Chondrocyte (in vitro differentiated cells): ENCODE data around the gene INTS1. TPM values are rescaled to one million over a fixed set of nuclear protein-coding genes. Genes with fewer than 3 reads are reported as not detected.

Experiments
- DNase-seq: peaks from one replicate; pipeline ENCODE4 v3.0.0; 2021; ENCODE audit warnings: mixed read lengths, low spot score
- H3K27ac Mint-ChIP-seq: one replicate; pipeline ENCODE4 v1.8.0; 2021; ENCODE audit warnings: mild to moderate bottlenecking, moderate library complexity, mixed read lengths; ENCODE audit not compliant: unreplicated experiment
- H3K27me3 Mint-ChIP-seq: 2 replicates; pipeline ENCODE4 v1.8.0; 2021; ENCODE audit warnings: low read depth, mixed read lengths
- H3K36me3 Mint-ChIP-seq: 2 replicates; pipeline ENCODE4 v1.8.0; 2021; ENCODE audit warnings: low read depth, mixed read lengths
- H3K4me1 Mint-ChIP-seq: 2 replicates; pipeline ENCODE4 v1.8.0; 2021; ENCODE audit warnings: low read depth, mild to moderate bottlenecking, mixed read lengths
- H3K4me3 Mint-ChIP-seq: one replicate; pipeline ENCODE4 v1.8.0; 2021; ENCODE audit warnings: mild to moderate bottlenecking, moderate library complexity, mixed read lengths; ENCODE audit not compliant: unreplicated experiment
- H3K9me3 Mint-ChIP-seq: 2 replicates; pipeline ENCODE4 v1.8.0; 2021; ENCODE audit warnings: low read depth, mixed read lengths
- CTCF ChIP-seq: fragments of 200-600 bp; sonication (generic); IDR thresholded peaks from 2 replicates; pipeline ENCODE4 v1.5.0; 2021; ENCODE audit warnings: antibody characterized with exemption, mild to moderate bottlenecking, moderate library complexity
- total RNA-seq: library from RNA; stranded (reverse); gene quantifications from 3 replicates; pipeline ENCODE4 v1.2.1, GENCODE V29; 2021

Gene INTS1
- total RNA-seq, 1 donor from 2014 or later = 80.4 TPM

GRCh38 chr7:1550005-1550845 is 46.0 kb upstream of the INTS1 start:
- Mint-ChIP-seq H3K4me1 (peaks cover 6% of the 10 kb centered on the region), H3K9me3 (no peaks in the 10 kb centered on the region), H3K27me3 (no peaks in the 10 kb centered on the region), H3K4me3 (no peak overlapping the region), H3K27ac (no peak overlapping the region), H3K36me3 (no peaks in the 10 kb centered on the region)
- DNase-seq = no peak
- TF ChIP-seq CTCF = no peak

GRCh38 chr7:1549357-1550004 is 45.3 kb upstream of the INTS1 start:
- Mint-ChIP-seq H3K9me3 (no peaks in the 10 kb centered on the region), H3K4me3 (no peak overlapping the region), H3K36me3 (no peaks in the 10 kb centered on the region), H3K4me1 (no peaks in the 10 kb centered on the region), H3K27ac (no peak overlapping the region), H3K27me3 (no peaks in the 10 kb centered on the region)
- TF ChIP-seq CTCF = no peak
- no peak for DNase-seq

GRCh38 chr7:1548944-1549343 is 44.8 kb upstream of the INTS1 start:
- no peak overlapping the region for H3K4me3 Mint-ChIP-seq

GRCh38 chr7:1548438-1548831 is 44.2 kb upstream of the INTS1 start:
- no peak overlapping the region for H3K27ac Mint-ChIP-seq
- no peak for DNase-seq

More at GRCh38 chr7:1548944-1549343, 44.8 kb upstream of the INTS1 start:
- TF ChIP-seq CTCF = no peak
- Mint-ChIP-seq H3K27ac (no peak overlapping the region), H3K36me3 (no peaks in the 10 kb centered on the region), H3K4me1 (no peaks in the 10 kb centered on the region), H3K9me3 (no peaks in the 10 kb centered on the region), H3K27me3 (no peaks in the 10 kb centered on the region)
- DNase-seq = no peak

More at GRCh38 chr7:1548438-1548831, 44.2 kb upstream of the INTS1 start:
- Mint-ChIP-seq H3K4me3 (no peak overlapping the region), H3K9me3 (no peaks in the 10 kb centered on the region), H3K27me3 (no peaks in the 10 kb centered on the region), H3K4me1 (no peaks in the 10 kb centered on the region), H3K36me3 (no peaks in the 10 kb centered on the region)
- TF ChIP-seq CTCF = no peak
